GM12878 (cell line): Measurements from ENCODE around the gene SETD2. TPM values are rescaled to one million over a fixed set of nuclear protein-coding genes. Genes with fewer than 3 reads are reported as not detected.

Source experiments
- ATAC-seq: fragments of 200-7000 bp; cut with Tn5 transposase; 3 replicates; pipeline ENCODE4 v1.9.1; 2020; ENCODE audit warnings: mild to moderate bottlenecking, moderate library complexity
- BruUV-seq: library from RNA; stranded (reverse); fragments of 400-500 nt; replicated peaks from 2 replicates; lab custom pipeline; 2021; lab: Mats Ljungman, UMichigan
- CTCF ChIA-PET: fragments of 300-600 bp; sonication (Branson Sonifier 250); formaldehyde crosslinking; extraction: SDS; loops from one replicate; lab custom pipeline; 2021; ENCODE audit warnings: inconsistent platforms; lab: Yijun Ruan, JAX
- POLR2A ChIA-PET: fragments of 350-600 bp; formaldehyde crosslinking; extraction: SDS; loops from one replicate; lab custom pipeline; 2021; ENCODE audit warnings: inconsistent platforms; lab: Charles Lee
- RAD21 ChIA-PET: fragments of 300-600 bp; sonication (Branson Sonifier 250); formaldehyde crosslinking; loops from one replicate; lab custom pipeline; 2023; ENCODE audit warnings: antibody characterized with exemption; ENCODE audit not compliant: unreplicated experiment; lab: Charles Lee
- SMC1A ChIA-PET: fragments of 300-600 bp; sonication (Branson Sonifier 250); formaldehyde crosslinking; loops from one replicate; lab custom pipeline; 2023; ENCODE audit not compliant: unreplicated experiment, uncharacterized antibody; lab: Charles Lee
- DNase-seq: peaks from one replicate; pipeline ENCODE4 v3.0.0-alpha.2; 2011; ENCODE audit warnings: low read depth, low spot score
- FAIRE-seq: peaks from 3 replicates; lab custom pipeline; 2011; peaks lifted over from hg19 to GRCh38; lab: Jason Lieb, UNC
- H2AFZ ChIP-seq: 2 replicates; pipeline ENCODE4 v1.6.0; 2011; ENCODE audit warnings: low read depth, low read length, control low read depth; ENCODE audit not compliant: control insufficient read depth
- H3K27ac ChIP-seq: 2 replicates; pipeline ENCODE4 v1.5.1; 2011; ENCODE audit warnings: control low read depth; ENCODE audit not compliant: control insufficient read depth, insufficient read depth
- H3K27me3 ChIP-seq, 2 experiments: replicated peaks in 1 of 2; 2 replicates each; pipeline versions ENCODE4 v1.6.0 to v1.6.1; 2011; ENCODE audit warnings: low read length in 1 of 2; ENCODE audit not compliant: control insufficient read depth in 2 of 2, insufficient read depth in 2 of 2
- H3K36me3 ChIP-seq, 2 experiments: 2 replicates each; pipeline ENCODE4 v1.5.1; 2011; ENCODE audit warnings: low read length in 1 of 2; ENCODE audit not compliant: control insufficient read depth in 2 of 2, insufficient read depth in 2 of 2
- H3K4me1 ChIP-seq: 2 replicates; pipeline ENCODE4 v1.6.1; 2011; ENCODE audit warnings: mild to moderate bottlenecking, low read length, moderate library complexity, mixed read lengths; ENCODE audit not compliant: control insufficient read depth, insufficient read depth
- H3K4me2 ChIP-seq: 2 replicates; pipeline ENCODE4 v1.6.0; 2011; ENCODE audit warnings: control low read depth; ENCODE audit not compliant: control insufficient read depth, insufficient read depth
- H3K4me3 ChIP-seq: fragments of 200-600 bp; sonication (generic); 2 replicates; pipeline ENCODE4 v1.5.1; 2016
- H3K79me2 ChIP-seq: 2 replicates; pipeline ENCODE4 v1.6.0; 2011; ENCODE audit warnings: low read length; ENCODE audit not compliant: control insufficient read depth, insufficient read depth
- H3K9ac ChIP-seq: 2 replicates; pipeline ENCODE4 v1.8.0; 2011; ENCODE audit warnings: low read length, control low read depth, mixed read lengths; ENCODE audit not compliant: control insufficient read depth, insufficient read depth
- H3K9me3 ChIP-seq: replicated peaks from 3 replicates; pipeline ENCODE4 v1.5.1; 2011; ENCODE audit warnings: mild to moderate bottlenecking, low read length; ENCODE audit not compliant: control insufficient read depth, insufficient read depth
- H4K20me1 ChIP-seq: 2 replicates; pipeline ENCODE4 v1.6.0; 2011; ENCODE audit not compliant: control insufficient read depth, insufficient read depth
- CBX5 ChIP-seq: sonication (generic); IDR thresholded peaks from 2 replicates; pipeline ENCODE4 v1.6.1; 2016; ENCODE audit warnings: low read depth, moderate library complexity, mild to moderate bottlenecking, inconsistent platforms
- KAT2A ChIP-seq: conservative IDR thresholded peaks from 2 replicates; pipeline ENCODE4 v1.6.1; 2011; ENCODE audit warnings: low read depth, low read length; ENCODE audit not compliant: control insufficient read depth
- MEF2B ChIP-seq: fragments of 450-650 bp; IDR thresholded peaks from 2 replicates; pipeline ENCODE4 v1.6.1; 2018; ENCODE audit warnings: mild to moderate bottlenecking, moderate library complexity; ENCODE audit not compliant: partially characterized antibody, poor library complexity, severe bottlenecking
- SREBF2 ChIP-seq: IDR thresholded peaks from 2 replicates; pipeline ENCODE4 v1.6.1; 2012; ENCODE audit warnings: mild to moderate bottlenecking, low read length
- TAF1 ChIP-seq: IDR thresholded peaks from 2 replicates; pipeline ENCODE4 v1.6.1; 2011; ENCODE audit warnings: mild to moderate bottlenecking, low read depth, low read length, borderline replicate concordance
- ZNF274 ChIP-seq: IDR thresholded peaks from one replicate; pipeline ENCODE4 v1.8.0; 2011; ENCODE audit not compliant: insufficient read length, insufficient read depth
- WGBS: methylation state at CpG from one replicate; pipeline ENCODE4 v1.1.6; 2016; ENCODE audit warnings: low lambda C conversion rate; ENCODE audit not compliant: insufficient replicate concordance, insufficient coverage; ENCODE audit errors: missing lambda C conversion rate; 5-methylcytosine and 5-hydroxymethylcytosine counted together
- in situ Hi-C: fragments of 300-500 bp; cut with MboI; formaldehyde crosslinking; loops from 9 replicates; pipeline ENCODE4 v1.14.3; 2018; ENCODE audit warnings: mixed read lengths
- intact Hi-C: fragments of 100-400 bp; cut with micrococcal nuclease; formaldehyde crosslinking; loops from one replicate; pipeline ENCODE4 v1.14.2; 2022; ENCODE audit not compliant: unreplicated experiment
- polyA plus RNA-seq, 11 experiments: library from polyadenylated mRNA; depleted of rRNA in 4 of 11; unstranded in 6 of 11; stranded (reverse) in 5 of 11; fragments of >200 nt; fragmentation: Nextera tagmentation in 4 of 11; fragmentation: Illumina TruSeq in 1 of 11; extraction: Ambion mirVana in 4 of 11; extraction: Trizol in 1 of 11; gene quantifications; 1 replicate in 1 of 11; 2 replicates in 10 of 11; pipeline versions ENCODE4 v1.2.1 to v1.2.3, GENCODE V29; 2011 to 2016; ENCODE audit warnings: inconsistent platforms in 2 of 11, missing spikeins in 2 of 11, low read depth in 1 of 11
- total RNA-seq, 4 experiments: library from RNA; depleted of rRNA in 3 of 4; stranded (reverse); fragments of >200 nt in 3 of 4; fragmentation: Illumina TruSeq in 1 of 4; extraction: Trizol in 1 of 4; gene quantifications; 2 replicates each; pipeline versions ENCODE4 v1.2.1 to v1.2.3, GENCODE V29; 2013 to 2021
- TF ChIP-seq, protein P1 (sequence below): fragments of 450-650 bp; conservative IDR thresholded peaks from 2 replicates; pipeline ENCODE4 v1.6.1; 2017; ENCODE audit warnings: mild to moderate bottlenecking, moderate library complexity

Gene SETD2
- total and polyA plus RNA-seq, 10 of the 15 experiments (the other 5 are each of a cell fraction or from before 2014, with no cell fraction given) = 8.4 to 44.9 (median 24.5) TPM

GRCh38 chr3:47022641-47023071, 141.3 kb downstream of the SETD2 start:
- ChIA-PET CTCF (interaction anchor here (0.7 to 4.3 kb wide), 3 partner anchors 9 to 348 kb away, joined by 3 to 27 read pairs (median 6); partner anchors contain the start of gene SETD2), POLR2A (no interaction called here), RAD21 (no interaction called here), SMC1A (interaction anchor here (0.6 to 8.8 kb wide), 3 partner anchors 9 to 123 kb away, joined by 3 to 83 read pairs (median 3); no protein-coding TSS in a partner anchor)
- Histone ChIP-seq H2AFZ (no peak overlapping the region), H3K27me3 (no peaks in the 10 kb centered on the region), H4K20me1 (no peaks in the 10 kb centered on the region; the same call in 1 of the 2 replicates), H3K79me2 (no peaks in the 10 kb centered on the region; the same call in 1 of the 2 replicates), H3K9me3 (no peaks in the 10 kb centered on the region), H3K9ac (no peak overlapping the region), H3K27ac (no peak overlapping the region), H3K36me3 (peaks cover 4 to 7% of the 10 kb centered on the region in 2 experiments), H3K4me3 (no peak overlapping the region), H3K4me2 (no peak overlapping the region), H3K4me1 (peaks cover 12% of the 10 kb centered on the region)
- FAIRE-seq (no peak), ATAC-seq (no peak), DNase-seq (no peak)
- no TSS peak for BruUV-seq
- in situ Hi-C loops (no loop called here), intact Hi-C loops (no loop called here)
- no peak for TF ChIP-seq CBX5
- TF ChIP-seq MEF2B = no peak
- TF ChIP-seq, protein P1, sequence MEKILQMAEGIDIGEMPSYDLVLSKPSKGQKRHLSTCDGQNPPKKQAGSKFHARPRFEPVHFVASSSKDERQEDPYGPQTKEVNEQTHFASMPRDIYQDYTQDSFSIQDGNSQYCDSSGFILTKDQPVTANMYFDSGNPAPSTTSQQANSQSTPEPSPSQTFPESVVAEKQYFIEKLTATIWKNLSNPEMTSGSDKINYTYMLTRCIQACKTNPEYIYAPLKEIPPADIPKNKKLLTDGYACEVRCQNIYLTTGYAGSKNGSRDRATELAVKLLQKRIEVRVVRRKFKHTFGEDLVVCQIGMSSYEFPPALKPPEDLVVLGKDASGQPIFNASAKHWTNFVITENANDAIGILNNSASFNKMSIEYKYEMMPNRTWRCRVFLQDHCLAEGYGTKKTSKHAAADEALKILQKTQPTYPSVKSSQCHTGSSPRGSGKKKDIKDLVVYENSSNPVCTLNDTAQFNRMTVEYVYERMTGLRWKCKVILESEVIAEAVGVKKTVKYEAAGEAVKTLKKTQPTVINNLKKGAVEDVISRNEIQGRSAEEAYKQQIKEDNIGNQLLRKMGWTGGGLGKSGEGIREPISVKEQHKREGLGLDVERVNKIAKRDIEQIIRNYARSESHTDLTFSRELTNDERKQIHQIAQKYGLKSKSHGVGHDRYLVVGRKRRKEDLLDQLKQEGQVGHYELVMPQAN = no peak
- no peak for TF ChIP-seq ZNF274
- no peak for TF ChIP-seq KAT2A
- TF ChIP-seq TAF1 = no peak
- no peak for TF ChIP-seq SREBF2
- 100% methylated on average over 1 of the region's 1 CpG for WGBS
